ENCODE results near the gene ACSL5.

Gene ACSL5

GRCh38 chr10:112471878-112472487 is 98.1 kb downstream of the ACSL5 start:
- no peak overlapping the region for H3K27ac ChIP-seq (ENCODE audit: low read depth, low read length)
- no peaks in the 10 kb centered on the region for H3K9me3 ChIP-seq (ENCODE audit: control insufficient read depth in 5 of 5, low read length in 5 of 5)
- H3K36me3 ChIP-seq (ENCODE audit: control insufficient read depth in 5 of 5, insufficient read depth in 5 of 5, low read length in 5 of 5), result peaks cover 0 to 10% (median 5%) of the 10 kb centered on the region in 5 donors
- H3K27me3 ChIP-seq (ENCODE audit: control insufficient read depth in 5 of 5, insufficient read depth in 4 of 5, low read length in 5 of 5), result no peaks in the 10 kb centered on the region
- peak overlapping the region in 1 of 5 donors; percentile 5 for H3K9ac ChIP-seq (ENCODE audit: low read length in 5 of 5)
- no peak overlapping the region for H3K4me3 ChIP-seq (ENCODE audit: low read depth in 1 of 5, low read length in 5 of 5)
- H3K4me1 ChIP-seq (ENCODE audit: control insufficient read depth in 5 of 5, insufficient read depth in 5 of 5, low read length in 5 of 5), result peaks cover 0 to 9% (median 0%) of the 10 kb centered on the region in 5 donors

- H3K27ac ChIP-seq (ENCODE audit: low read depth, low read length), result no peak overlapping the region
- no peaks in the 10 kb centered on the region for H3K27me3 ChIP-seq (ENCODE audit: control insufficient read depth in 5 of 5, insufficient read depth in 4 of 5, low read length in 5 of 5)
- no peak overlapping the region for H3K9ac ChIP-seq (ENCODE audit: low read length in 5 of 5)
- H3K9me3 ChIP-seq (ENCODE audit: control insufficient read depth in 5 of 5, low read length in 5 of 5), result no peaks in the 10 kb centered on the region
- H3K4me3 ChIP-seq (ENCODE audit: low read depth in 1 of 5, low read length in 5 of 5), result no peak overlapping the region
- peaks cover 0 to 9% (median 0%) of the 10 kb centered on the region in 5 donors for H3K4me1 ChIP-seq (ENCODE audit: control insufficient read depth in 5 of 5, insufficient read depth in 5 of 5, low read length in 5 of 5)
- H3K36me3 ChIP-seq (ENCODE audit: control insufficient read depth in 5 of 5, insufficient read depth in 5 of 5, low read length in 5 of 5), result no peaks in the 10 kb centered on the region
Observed at GRCh38 chr10:112475575-112476218, 101.8 kb downstream of the ACSL5 start.

Measured in subcutaneous abdominal adipose tissue (tissue), 5 donors.